Skeletal muscle tissue (tissue), 4 donors: ENCODE data around the gene TECTA. TPM values are rescaled to one million over a fixed set of nuclear protein-coding genes. Genes with fewer than 3 reads are reported as not detected.

Source experiments
- H3K27ac ChIP-seq: one replicate; pipeline ENCODE4 v1.7.0; 2013; ENCODE audit warnings: mild to moderate bottlenecking, low read depth, low read length, inconsistent platforms
- H3K27me3 ChIP-seq, 3 donors: one replicate each; pipeline ENCODE4 v1.7.0; 2013; ENCODE audit warnings: low read length in 3 of 3; ENCODE audit not compliant: control insufficient read depth in 3 of 3, insufficient read depth in 3 of 3
- H3K36me3 ChIP-seq, 3 donors: one replicate each; pipeline ENCODE4 v1.7.0; 2013; ENCODE audit warnings: low read length in 3 of 3; ENCODE audit not compliant: control insufficient read depth in 3 of 3, insufficient read depth in 3 of 3
- H3K4me1 ChIP-seq, 3 donors: one replicate each; pipeline ENCODE4 v1.7.0; 2013; ENCODE audit warnings: low read length in 3 of 3, mild to moderate bottlenecking in 3 of 3; ENCODE audit not compliant: control insufficient read depth in 3 of 3, insufficient read depth in 3 of 3
- H3K4me3 ChIP-seq, 3 donors: one replicate each; pipeline ENCODE4 v1.7.0; 2013; ENCODE audit warnings: low read length in 3 of 3
- H3K9ac ChIP-seq, 3 donors: one replicate each; pipeline ENCODE4 v1.7.0; 2013; ENCODE audit warnings: low read length in 3 of 3, mild to moderate bottlenecking in 3 of 3, moderate library complexity in 2 of 3, low read depth in 1 of 3
- H3K9me3 ChIP-seq, 3 donors: one replicate each; pipeline ENCODE4 v1.7.0; 2013; ENCODE audit warnings: low read length in 3 of 3; ENCODE audit not compliant: control insufficient read depth in 3 of 3
- total RNA-seq: library from RNA; depleted of rRNA; stranded (reverse); fragments of >200 nt; gene quantifications from one replicate; pipeline ENCODE4 v1.2.3, GENCODE V29; 2014
- donor health status: Osteomylitis.

TECTA gene
- total RNA-seq, 1 donor from 2014 or later, result 1.0 TPM

- Histone ChIP-seq H3K27me3 (no peaks in the 10 kb centered on the region), H3K4me3 (no peak overlapping the region), H3K36me3 (peaks cover 0 to 16% (median 3%) of the 10 kb centered on the region in 3 donors), H3K9ac (no peak overlapping the region), H3K4me1 (no peaks in the 10 kb centered on the region), H3K9me3 (no peaks in the 10 kb centered on the region), H3K27ac (no peak overlapping the region)
Measured at GRCh38 chr11:121141066-121141465, 40.0 kb downstream of the TECTA start.

- Histone ChIP-seq H3K9ac (no peak overlapping the region), H3K27me3 (no peaks in the 10 kb centered on the region), H3K27ac (no peak overlapping the region), H3K9me3 (no peaks in the 10 kb centered on the region), H3K4me1 (no peaks in the 10 kb centered on the region), H3K36me3 (peaks cover 0 to 6% (median 0%) of the 10 kb centered on the region in 3 donors), H3K4me3 (no peak overlapping the region)
Measured at GRCh38 chr11:121143921-121144320, 42.9 kb downstream of the TECTA start.

- peaks cover 0 to 6% (median 0%) of the 10 kb centered on the region in 3 donors for H3K36me3 ChIP-seq
- no peaks in the 10 kb centered on the region for H3K27me3 ChIP-seq
- no peaks in the 10 kb centered on the region for H3K4me1 ChIP-seq
- H3K9ac ChIP-seq, result no peak overlapping the region
- no peaks in the 10 kb centered on the region for H3K9me3 ChIP-seq
- no peak overlapping the region for H3K4me3 ChIP-seq
- no peak overlapping the region for H3K27ac ChIP-seq
Measured at GRCh38 chr11:121144723-121145122, 43.7 kb downstream of the TECTA start.

- Histone ChIP-seq H3K4me1 (no peaks in the 10 kb centered on the region), H3K27me3 (no peaks in the 10 kb centered on the region), H3K36me3 (peaks cover 0 to 2% (median 0%) of the 10 kb centered on the region in 3 donors), H3K9me3 (no peaks in the 10 kb centered on the region), H3K27ac (no peak overlapping the region), H3K9ac (no peak overlapping the region), H3K4me3 (no peak overlapping the region)
Measured at GRCh38 chr11:121145826-121146225, 44.8 kb downstream of the TECTA start.

GRCh38 chr11:121149116-121149515, 48.1 kb downstream of the TECTA start:
- Histone ChIP-seq H3K36me3 (peaks cover 0 to 2% (median 0%) of the 10 kb centered on the region in 3 donors), H3K4me3 (no peak overlapping the region)

GRCh38 chr11:121151207-121151688, 50.2 kb downstream of the TECTA start:
- Histone ChIP-seq H3K9me3 (no peaks in the 10 kb centered on the region), H3K9ac (no peak overlapping the region), H3K27me3 (no peaks in the 10 kb centered on the region), H3K4me3 (no peak overlapping the region), H3K27ac (no peak overlapping the region), H3K36me3 (no peaks in the 10 kb centered on the region), H3K4me1 (no peaks in the 10 kb centered on the region)

More at GRCh38 chr11:121149116-121149515, 48.1 kb downstream of the TECTA start:
- Histone ChIP-seq H3K9me3 (no peaks in the 10 kb centered on the region), H3K4me1 (no peaks in the 10 kb centered on the region), H3K27me3 (no peaks in the 10 kb centered on the region), H3K27ac (no peak overlapping the region), H3K9ac (no peak overlapping the region)

- H3K27me3 ChIP-seq, result no peaks in the 10 kb centered on the region
- no peaks in the 10 kb centered on the region for H3K4me1 ChIP-seq
- H3K9me3 ChIP-seq, result no peaks in the 10 kb centered on the region
- no peak overlapping the region for H3K9ac ChIP-seq
- no peak overlapping the region for H3K4me3 ChIP-seq
- no peak overlapping the region for H3K27ac ChIP-seq
- no peaks in the 10 kb centered on the region for H3K36me3 ChIP-seq
Measured at GRCh38 chr11:121152764-121153163, 51.7 kb downstream of the TECTA start.

GRCh38 chr11:121153472-121153871, 52.4 kb downstream of the TECTA start:
- Histone ChIP-seq H3K9me3 (no peaks in the 10 kb centered on the region), H3K36me3 (no peaks in the 10 kb centered on the region), H3K27me3 (no peaks in the 10 kb centered on the region), H3K4me3 (no peak overlapping the region), H3K9ac (no peak overlapping the region), H3K27ac (no peak overlapping the region), H3K4me1 (no peaks in the 10 kb centered on the region)

GRCh38 chr11:121154486-121155314, 53.7 kb downstream of the TECTA start:
- H3K27ac ChIP-seq, result no peak overlapping the region
- no peak overlapping the region for H3K9ac ChIP-seq
- H3K4me1 ChIP-seq, result no peaks in the 10 kb centered on the region
- H3K9me3 ChIP-seq, result no peaks in the 10 kb centered on the region
- H3K4me3 ChIP-seq, result no peak overlapping the region
- H3K36me3 ChIP-seq, result no peaks in the 10 kb centered on the region
- H3K27me3 ChIP-seq, result no peaks in the 10 kb centered on the region

- Histone ChIP-seq H3K4me3 (no peak overlapping the region), H3K9me3 (no peaks in the 10 kb centered on the region), H3K36me3 (no peaks in the 10 kb centered on the region), H3K27ac (no peak overlapping the region), H3K27me3 (no peaks in the 10 kb centered on the region), H3K4me1 (no peaks in the 10 kb centered on the region), H3K9ac (no peak overlapping the region)
Measured at GRCh38 chr11:121157756-121158155, 56.7 kb downstream of the TECTA start.
